IPS DF 19.7 (cell line): ENCODE data around the gene RNF11.
"Not testable (repeated sequence)": the region's sequence is repeated elsewhere in the genome, so short reads cannot be mapped to it uniquely, and the experiment has no call there.

ENCODE experiments used
- DNase-seq: peaks from one replicate; pipeline ENCODE4 v3.0.0-alpha.2; 2013; ENCODE audit warnings: low read depth, low spot score

Gene RNF11

DNA sequence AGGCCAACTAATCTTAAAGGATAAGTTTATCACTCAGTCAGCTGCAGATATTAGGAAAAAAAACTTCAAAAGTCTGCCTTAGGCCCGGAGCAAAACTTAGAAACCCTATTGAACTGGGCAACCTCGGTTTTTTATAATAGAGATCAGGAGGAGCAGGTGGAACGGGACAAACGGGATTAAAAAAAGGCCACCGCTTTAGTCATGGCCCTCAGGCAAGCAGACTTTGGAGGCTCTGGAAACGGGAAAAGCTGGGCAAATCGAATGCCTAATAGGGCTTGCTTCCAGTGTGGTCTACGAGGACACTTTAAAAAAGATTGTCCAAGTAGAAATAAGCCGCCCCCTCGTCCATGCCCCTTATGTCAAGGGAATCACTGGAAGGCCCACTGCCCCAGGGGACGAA is 7.6 kb upstream of the RNF11 start:
- DNase-seq = not testable (repeated sequence)

- no peak for DNase-seq
Measured at GRCh38 chr1:51230501-51231078, 5.5 kb upstream of the RNF11 start.

DNA sequence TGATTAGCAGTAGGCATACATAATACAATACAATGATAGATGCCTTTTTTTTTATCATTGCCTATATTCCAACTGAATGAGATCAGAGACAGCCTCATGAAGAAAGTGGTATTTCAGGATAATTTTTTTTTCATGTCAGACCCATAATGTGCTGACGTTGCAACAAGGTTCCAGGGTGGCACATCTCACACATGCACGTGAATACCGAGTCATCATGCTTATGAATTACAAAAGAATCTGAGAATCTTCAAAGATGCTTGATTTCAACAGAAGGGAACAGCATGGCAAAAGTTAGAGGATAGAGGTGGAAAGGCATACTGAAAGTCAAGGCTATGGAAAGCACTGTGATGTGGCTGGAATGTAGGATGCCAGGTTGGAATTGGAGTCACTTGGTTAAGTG is 5.0 kb upstream of the RNF11 start:
- DNase-seq = no peak

DNA sequence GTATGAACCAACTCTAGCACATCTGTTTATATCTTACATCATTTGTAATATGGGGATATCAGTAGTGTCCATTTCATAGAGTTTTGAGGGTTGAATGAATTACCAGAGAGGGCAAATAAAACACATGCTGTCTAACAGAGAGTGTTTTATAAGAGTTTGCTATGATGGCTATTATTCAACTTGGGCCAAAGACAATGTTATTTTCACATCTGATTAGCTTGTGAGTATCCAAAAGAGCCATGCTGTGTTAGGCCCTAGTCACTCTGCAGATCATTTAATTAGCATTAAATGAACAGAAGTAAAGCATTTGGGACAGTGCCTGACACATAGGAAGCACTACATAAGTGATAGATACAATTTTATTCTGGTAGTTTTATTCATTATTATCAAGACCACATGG is 4.2 kb upstream of the RNF11 start:
- no peak for DNase-seq

DNA sequence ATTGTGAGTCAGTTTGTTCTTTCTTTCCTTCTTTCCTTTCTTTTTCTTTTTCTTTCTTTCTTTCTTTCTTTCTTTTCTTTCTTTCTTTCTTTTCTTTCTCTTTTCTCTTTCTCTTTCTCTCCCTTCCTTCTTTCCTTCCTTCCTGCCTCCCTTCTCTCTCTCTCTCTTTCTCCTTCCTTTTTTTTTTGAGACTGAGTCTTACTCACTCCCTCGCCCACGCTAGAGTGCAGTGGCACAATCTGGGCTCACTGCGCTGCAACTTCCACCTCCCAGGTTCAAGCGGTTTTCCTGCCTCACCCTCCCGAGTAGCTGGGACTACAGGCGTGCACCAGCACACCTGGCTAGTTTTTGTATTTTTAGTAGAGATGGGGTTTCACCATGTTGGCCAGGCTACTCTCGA is 1.8 kb upstream of the RNF11 start:
- not testable (repeated sequence) for DNase-seq

DNA sequence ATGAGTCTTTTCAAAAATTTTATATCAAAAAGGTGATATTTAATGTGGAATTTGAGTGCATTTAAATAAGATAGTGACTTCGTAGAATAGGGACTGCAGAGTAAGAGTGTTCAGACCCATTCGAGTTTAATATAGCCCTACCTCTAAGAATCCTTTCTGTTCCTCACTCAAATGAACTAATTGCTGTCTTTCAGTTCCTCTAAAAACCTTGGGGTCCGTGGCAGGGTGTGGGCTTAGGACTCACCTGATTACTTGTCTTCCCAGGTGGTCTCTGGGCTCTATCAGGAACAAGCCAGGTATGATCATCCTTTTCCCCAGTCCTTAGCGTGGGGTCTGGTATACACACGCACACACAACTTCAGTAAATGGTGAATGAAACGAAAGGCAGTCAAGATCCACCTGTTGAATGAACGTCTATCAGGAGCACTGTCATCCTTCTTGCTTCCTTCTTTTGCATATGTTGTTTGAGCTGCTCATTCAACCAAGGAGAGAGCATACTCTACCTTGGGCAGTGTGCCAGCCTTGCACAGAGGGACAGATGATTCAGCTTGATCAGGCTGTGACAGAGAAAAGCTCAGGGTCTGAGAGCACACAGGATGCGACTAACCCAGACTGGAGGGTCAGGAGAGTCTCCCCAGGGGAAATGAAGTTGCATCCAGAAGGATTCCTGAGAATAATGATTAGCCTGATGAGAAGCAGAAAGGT is 1.2 kb upstream of the RNF11 start:
- no peak for DNase-seq

DNA sequence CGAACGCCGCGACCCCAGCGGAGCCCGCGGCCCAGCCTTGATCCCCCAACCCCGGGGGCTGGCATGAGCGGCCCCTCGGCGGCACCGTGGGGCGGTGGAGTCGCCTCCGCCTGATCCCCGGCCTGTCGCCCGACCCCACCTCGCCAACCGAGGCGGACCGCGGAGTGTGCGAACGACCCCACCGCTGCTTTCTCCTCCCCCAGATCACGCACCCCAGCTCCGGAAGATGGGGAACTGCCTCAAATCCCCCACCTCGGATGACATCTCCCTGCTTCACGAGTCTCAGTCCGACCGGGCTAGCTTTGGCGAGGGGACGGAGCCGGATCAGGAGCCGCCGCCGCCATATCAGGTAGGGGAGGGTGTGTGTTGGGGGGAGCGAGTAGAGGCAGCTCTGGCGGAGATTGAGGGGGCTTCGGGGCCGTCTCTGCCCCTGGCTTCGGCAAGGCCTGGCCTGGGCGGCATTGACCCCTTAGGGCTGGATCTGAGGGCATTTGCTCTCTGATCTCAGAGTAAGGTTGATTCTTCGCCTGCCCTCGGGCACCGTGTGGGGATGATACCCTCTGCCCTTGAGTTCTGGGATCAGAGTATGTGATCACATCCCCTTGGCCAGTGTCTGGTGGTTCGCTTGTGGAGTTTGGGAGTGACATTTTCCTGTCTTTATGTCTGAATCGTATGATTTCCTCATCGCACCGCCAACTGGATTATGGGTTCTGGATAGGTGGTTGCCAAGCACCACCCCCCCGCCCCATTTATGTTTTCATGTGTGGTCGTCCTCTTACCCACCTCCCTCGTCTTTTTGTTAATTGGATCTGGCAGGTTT is 668 bp downstream of the RNF11 start:
- no peak for DNase-seq

DNA sequence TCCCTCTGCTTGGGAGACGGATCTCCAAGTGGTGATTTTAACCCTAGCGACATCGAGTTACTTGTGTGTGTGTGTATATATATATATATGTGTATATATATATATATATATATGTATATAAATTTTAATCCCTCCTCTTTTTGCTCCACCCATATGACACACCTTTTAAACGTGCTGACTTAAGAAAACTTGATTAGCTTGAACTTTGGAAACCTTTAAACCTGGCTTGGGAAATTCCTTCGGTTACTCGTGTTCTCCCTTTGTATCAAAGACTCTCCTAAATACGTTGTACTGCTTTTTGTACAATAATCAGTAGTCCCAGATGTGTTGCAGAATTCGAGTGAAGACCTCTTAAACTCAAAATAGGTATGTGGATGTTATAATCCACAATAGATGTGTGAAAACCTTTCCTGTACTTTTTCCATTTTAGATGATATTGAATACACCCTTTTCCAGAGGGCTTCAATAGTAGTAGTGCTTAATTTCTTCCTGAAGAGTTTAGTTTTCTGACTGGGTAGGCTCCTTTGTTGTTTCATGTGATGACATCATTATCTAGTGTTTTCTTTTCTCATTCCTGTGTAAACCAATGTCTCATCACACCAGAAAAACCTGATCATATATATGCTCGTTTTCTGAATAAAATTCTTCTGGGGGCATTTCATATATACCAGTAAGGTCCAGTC is 1.4 kb downstream of the RNF11 start:
- no peak for DNase-seq

DNA sequence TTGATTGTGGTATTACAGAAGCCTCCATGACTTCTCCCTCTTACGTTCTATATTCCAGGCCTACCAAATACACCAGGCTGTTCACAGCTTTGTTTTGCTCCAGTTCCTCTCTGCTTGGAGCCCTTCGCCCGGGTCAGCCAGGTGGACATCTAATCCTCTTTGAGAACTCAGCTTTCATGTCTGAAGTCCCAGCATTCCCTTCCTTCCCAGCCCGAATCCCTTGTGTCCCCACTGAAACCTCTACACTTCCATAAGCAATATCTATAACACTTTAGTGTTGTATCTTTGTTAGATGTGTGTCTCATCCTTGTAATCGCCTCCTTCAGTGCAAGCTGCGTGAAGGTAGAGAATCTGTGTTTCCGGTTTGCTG is 1.9 kb downstream of the RNF11 start:
- DNase-seq = no peak

DNA sequence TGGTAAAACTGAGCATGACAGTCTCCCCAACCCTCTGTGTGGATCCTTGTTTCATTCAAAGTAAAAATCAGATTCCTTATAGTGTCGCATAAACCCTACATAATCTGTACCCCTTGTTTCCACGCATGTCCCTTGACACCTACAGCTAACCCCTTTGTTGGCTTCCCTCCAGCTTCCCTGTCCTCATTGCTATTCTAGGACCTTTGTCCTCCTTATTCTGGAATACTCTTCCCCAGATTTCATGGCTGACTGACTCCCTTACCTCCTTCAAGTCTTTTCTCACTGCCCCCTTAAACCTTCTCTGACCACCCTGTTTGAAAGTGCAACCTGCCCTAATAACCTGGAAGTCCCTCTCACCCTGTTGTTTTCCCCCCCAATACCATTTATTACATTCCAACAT is 4.0 kb downstream of the RNF11 start:
- no peak for DNase-seq

DNA sequence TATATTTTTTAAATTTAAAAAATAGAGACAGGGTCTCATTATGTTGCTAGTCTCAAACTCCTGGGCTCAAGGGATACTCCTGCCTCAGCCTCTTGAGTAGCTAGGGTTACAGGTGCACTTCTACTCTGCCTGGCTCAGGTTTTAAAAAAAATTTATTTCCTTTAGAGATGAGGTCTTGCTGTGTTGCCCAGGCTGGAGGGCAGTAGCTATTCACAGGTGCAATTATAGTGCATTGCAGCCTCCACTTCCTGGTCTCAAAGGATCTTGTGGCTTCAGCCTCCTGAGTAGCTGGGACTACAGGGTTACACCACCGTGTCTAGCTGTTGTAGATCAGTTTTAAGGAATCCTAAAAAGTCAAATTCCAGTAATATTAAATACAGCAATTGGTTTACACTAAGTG is 5.0 kb downstream of the RNF11 start:
- DNase-seq = no peak

DNA sequence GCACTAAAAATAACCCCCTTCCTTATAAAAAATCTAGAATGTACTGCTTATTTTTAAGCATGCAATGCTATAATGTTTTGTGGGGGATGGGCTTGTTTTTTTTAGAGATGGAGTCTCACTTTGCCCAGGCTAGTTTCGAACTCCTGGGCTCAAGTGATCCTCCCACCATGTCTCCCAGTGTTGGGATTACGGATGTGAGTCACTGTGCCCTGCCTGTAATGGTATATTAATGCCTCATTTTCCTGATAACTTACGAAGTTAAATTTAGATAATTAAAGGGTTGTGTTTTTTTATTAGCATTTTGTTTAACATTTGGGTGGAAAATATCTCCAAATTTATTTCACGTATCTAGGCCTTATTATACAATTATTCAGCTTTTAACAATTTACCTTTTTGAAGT is 6.5 kb downstream of the RNF11 start:
- no peak for DNase-seq

DNA sequence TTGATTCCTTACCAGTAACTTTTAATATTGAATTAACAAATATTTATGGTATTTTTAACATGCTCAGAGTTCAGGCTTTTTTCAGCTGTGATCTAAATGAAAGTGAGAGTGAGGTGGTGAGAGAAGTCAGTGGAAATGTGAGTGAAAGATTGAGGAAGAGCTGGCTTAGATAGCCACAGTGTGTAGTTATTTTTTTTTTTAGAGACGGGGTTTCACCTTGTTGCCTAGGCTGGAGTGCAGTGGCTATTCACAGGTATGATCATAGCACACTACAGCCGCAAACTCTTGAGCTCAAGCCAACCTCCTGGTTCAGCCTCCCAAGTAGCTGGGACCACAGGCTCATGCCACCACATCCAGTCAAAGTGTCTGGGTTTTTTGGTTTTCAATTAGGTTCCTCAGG is 10.9 kb downstream of the RNF11 start:
- no peak for DNase-seq

GRCh38 chr1:51247499-51247898 is 11.4 kb downstream of the RNF11 start:
- DNase-seq = no peak

GRCh38 chr1:51249445-51249844 is 13.4 kb downstream of the RNF11 start:
- DNase-seq = no peak

GRCh38 chr1:51250729-51251128 is 14.7 kb downstream of the RNF11 start:
- not testable (repeated sequence) for DNase-seq

DNA sequence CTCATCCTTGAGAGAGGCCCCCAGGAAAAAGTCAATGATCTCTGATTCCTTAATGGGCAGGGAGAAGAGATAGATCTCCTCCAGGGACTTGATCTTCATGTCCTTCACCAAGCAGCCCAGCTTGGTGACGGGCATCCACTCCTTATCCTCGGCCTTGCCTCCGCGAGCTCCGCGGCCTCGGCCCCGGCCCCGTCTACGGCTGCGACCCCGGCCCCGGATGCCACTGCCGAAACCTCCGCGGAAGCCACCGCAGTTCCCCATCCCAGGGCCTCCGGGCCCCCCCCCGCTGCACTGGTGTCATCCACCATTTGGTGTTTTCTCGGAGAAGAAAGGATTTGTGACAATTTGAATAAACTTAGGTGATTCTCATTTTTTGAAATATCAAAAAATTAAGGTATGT is 15.1 kb downstream of the RNF11 start:
- not testable (repeated sequence) for DNase-seq

DNA sequence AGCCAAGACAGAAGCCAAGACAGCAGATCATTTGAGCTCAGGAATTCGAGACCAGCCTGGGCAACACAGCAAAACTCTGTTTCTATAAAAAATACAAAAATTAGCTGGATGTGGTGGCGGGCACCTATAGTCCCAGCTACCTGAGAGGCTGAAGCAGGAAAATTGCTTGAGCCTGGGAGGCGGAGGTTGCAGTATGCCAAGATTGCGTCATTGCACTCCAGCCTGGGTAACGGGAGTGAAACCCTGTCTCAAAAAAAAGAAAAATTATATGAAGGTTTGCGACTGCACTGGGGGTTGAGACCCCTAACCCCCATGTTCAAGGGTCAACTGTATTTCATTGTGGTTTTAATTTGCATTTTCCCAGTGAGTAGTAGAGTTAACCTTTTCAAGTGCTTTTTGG is 16.3 kb downstream of the RNF11 start:
- no peak for DNase-seq

DNA sequence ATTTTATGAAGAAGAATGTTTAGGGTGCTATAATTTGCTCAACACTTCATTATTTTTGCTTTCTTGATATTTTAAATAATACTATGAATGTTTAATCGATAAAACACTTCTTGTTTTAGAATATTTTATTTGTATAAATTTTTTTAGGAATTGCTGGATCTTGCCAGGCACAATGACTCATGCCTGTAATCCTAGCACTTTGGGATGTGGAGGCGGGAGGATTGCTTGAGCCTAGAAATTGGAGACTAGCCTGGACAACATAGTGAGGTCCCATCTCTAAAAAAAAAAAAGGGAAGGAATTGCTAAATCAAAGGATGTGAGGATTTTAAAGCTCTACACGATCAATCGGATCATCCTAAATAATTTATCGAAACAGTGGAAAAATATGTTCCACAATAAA is 17.6 kb downstream of the RNF11 start:
- DNase-seq = no peak

DNA sequence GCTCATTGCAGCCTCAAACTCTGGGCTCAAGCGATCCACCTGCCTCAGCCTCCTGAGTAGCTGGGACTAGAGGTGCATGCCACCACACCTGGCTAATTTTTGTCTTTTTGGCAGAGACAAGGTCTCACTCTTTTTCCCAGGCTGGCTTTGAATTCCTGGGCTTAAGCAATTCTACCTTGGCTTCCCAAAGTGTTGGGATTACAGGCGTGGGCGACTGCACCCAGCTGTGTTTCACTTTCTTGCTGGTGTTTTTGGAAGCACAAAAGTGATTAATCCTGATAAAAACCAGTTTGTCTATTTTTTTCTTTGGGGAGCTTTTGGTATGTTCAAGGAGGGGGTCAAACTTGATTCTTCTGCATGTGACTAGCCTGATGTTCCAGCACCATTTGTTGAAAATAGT is 19.3 kb downstream of the RNF11 start:
- DNase-seq = no peak

DNA sequence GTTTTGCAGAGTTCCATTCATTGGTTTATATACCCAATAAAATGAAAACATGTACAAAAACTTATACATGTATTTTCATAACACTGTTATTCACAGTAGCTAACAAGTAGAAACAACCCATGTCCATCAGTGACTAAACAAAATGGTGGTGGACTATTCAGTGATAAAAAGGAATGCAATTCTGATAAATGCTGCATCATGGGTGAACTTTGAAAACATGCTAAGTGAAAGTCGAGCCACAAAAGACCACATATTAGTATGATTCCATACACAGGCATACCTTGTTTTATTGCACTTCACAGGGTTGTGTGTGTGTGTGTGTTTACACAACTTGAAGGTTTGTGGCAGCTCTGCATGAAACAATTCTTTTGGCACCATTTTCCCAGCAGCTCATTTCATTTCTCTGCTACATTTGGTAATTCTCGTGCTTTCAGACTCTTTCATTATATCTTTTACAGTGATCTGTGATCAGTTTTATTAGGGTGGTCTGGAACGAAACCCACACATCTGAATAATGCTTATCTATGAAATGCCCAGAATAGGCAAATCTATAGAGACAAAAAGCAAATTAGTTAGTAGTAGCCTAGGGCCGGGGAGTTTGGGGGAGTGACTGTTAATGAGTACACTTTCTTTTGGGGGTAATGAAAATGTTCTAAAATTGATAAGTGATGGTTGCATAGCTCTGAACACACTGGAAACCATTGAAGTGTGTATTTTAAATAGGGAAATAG is 27.2 kb downstream of the RNF11 start:
- DNase-seq = no peak

- DNase-seq = no peak
Measured at GRCh38 chr1:51264451-51264850, 28.4 kb downstream of the RNF11 start.
